Measurements from ENCODE around the gene FBXO15.

The FBXO15 gene

GRCh38 chr18:74097803-74098202 lies 49.8 kb downstream of the FBXO15 start:
- Histone ChIP-seq H3K27ac (ENCODE audit: extremely low read depth, low read depth, low read length) (no peak overlapping the region), H3K9me3 (ENCODE audit: control insufficient read depth, insufficient read depth, low read depth, low read length) (no peaks in the 10 kb centered on the region), H3K4me1 (ENCODE audit: control insufficient read depth, insufficient read depth, low read length) (no peaks in the 10 kb centered on the region), H3K4me3 (ENCODE audit: low read depth, low read length) (no peak overlapping the region), H3K36me3 (ENCODE audit: control insufficient read depth in 2 of 2, insufficient read depth in 1 of 2, low read length in 2 of 2) (no peaks in the 10 kb centered on the region)
- no peak for TF ChIP-seq ZBTB26 (tag by site-specific recombination; optimal IDR thresholded peaks at IDR 0.05)
- no peak for TF ChIP-seq ZNF571 (tag by site-specific recombination; IDR thresholded peaks at IDR 0.05)
- no peak for TF ChIP-seq KLF10 (tag by site-specific recombination; IDR thresholded peaks at IDR 0.05)
- TF ChIP-seq PRDM4 (tag by site-specific recombination; IDR thresholded peaks at IDR 0.05), result no peak
- no peak for TF ChIP-seq ZNF114 (tag by site-specific recombination; IDR thresholded peaks at IDR 0.05)
- no peak for TF ChIP-seq ZBTB21 (tag by site-specific recombination; IDR thresholded peaks at IDR 0.05)
- TF ChIP-seq ELK4 (IDR thresholded peaks at IDR 0.05; ENCODE audit: borderline replicate concordance, low read depth, low read length), result no peak
- TF ChIP-seq ZNF658 (tag by site-specific recombination; IDR thresholded peaks at IDR 0.05), result no peak
- TF ChIP-seq ZFHX2 (tag by site-specific recombination; conservative IDR thresholded peaks at IDR 0.05), result no peak
- no peak for TF ChIP-seq ZNF785 (tag by site-specific recombination; IDR thresholded peaks at IDR 0.05)
- no peak for TF ChIP-seq SP7 (tag by site-specific recombination; IDR thresholded peaks at IDR 0.05)
- no peak for TF ChIP-seq ZNF280C (tag by site-specific recombination; IDR thresholded peaks at IDR 0.05)
- no peak for TF ChIP-seq ZNF544 (tag by site-specific recombination; IDR thresholded peaks at IDR 0.05)
- no peak for TF ChIP-seq ZEB2 (tag by site-specific recombination; IDR thresholded peaks at IDR 0.05)
- TF ChIP-seq KLF16 (tag by site-specific recombination; IDR thresholded peaks at IDR 0.05), result no peak
- POLR2A ChIA-PET, result no interaction called here
- CTCF ChIA-PET, result interaction anchor here (0.7 to 1.4 kb wide), 2 partner anchors 15 to 143 kb away, joined by 3 read pairs; no protein-coding TSS in a partner anchor

- CTCF ChIA-PET, result no interaction called here
- Histone ChIP-seq H3K9me3 (ENCODE audit: control insufficient read depth, insufficient read depth, low read depth, low read length) (no peaks in the 10 kb centered on the region), H3K36me3 (ENCODE audit: control insufficient read depth in 2 of 2, insufficient read depth in 1 of 2, low read length in 2 of 2) (no peaks in the 10 kb centered on the region), H3K27ac (ENCODE audit: extremely low read depth, low read depth, low read length) (no peak overlapping the region), H3K4me1 (ENCODE audit: control insufficient read depth, insufficient read depth, low read length) (no peaks in the 10 kb centered on the region), H3K4me3 (ENCODE audit: low read depth, low read length) (no peak overlapping the region)
- POLR2A ChIA-PET, result no interaction called here
- TF ChIP-seq ZNF677 (tag by site-specific recombination; IDR thresholded peaks at IDR 0.05) (no peak), ZNF391 (tag by site-specific recombination; IDR thresholded peaks at IDR 0.05; ENCODE audit: borderline replicate concordance, low read depth) (no peak), ZNF398 (tag by site-specific recombination; IDR thresholded peaks at IDR 0.05) (no peak), ZBTB20 (tag by site-specific recombination; IDR thresholded peaks at IDR 0.05) (no peak), ZNF423 (tag by site-specific recombination; IDR thresholded peaks at IDR 0.05) (no peak), ZNF2 (tag by site-specific recombination; IDR thresholded peaks at IDR 0.05) (no peak), MZF1 (tag by site-specific recombination; IDR thresholded peaks at IDR 0.05; ENCODE audit: borderline replicate concordance) (no peak), ZNF513 (tag by site-specific recombination; IDR thresholded peaks at IDR 0.05) (no peak), KLF1 (tag by site-specific recombination; IDR thresholded peaks at IDR 0.05) (no peak), ZFP41 (tag by site-specific recombination; IDR thresholded peaks at IDR 0.05; ENCODE audit: borderline replicate concordance) (no peak), ZNF341 (tag by site-specific recombination; IDR thresholded peaks at IDR 0.05; ENCODE audit: low read depth) (no peak)
Measured at GRCh38 chr18:74092922-74093321, 54.7 kb downstream of the FBXO15 start.

Measured in HEK293 (cell line).